Mesendoderm (in vitro differentiated cells): ENCODE data around the gene COL8A2.

ENCODE experiments used
- DNase-seq: peaks from one replicate; pipeline ENCODE4 v3.0.0; 2013
- H2AK5ac ChIP-seq: 2 replicates; pipeline ENCODE4 v1.6.1; 2013; ENCODE audit warnings: low read length, inconsistent platforms
- H2BK120ac ChIP-seq: 2 replicates; pipeline ENCODE4 v1.6.1; 2013; ENCODE audit warnings: low read depth, mild to moderate bottlenecking, low read length, moderate library complexity, mixed read lengths
- H2BK15ac ChIP-seq: replicated peaks from 2 replicates; pipeline ENCODE4 v1.6.1; 2013; ENCODE audit warnings: low read depth, mild to moderate bottlenecking, moderate library complexity
- H2BK5ac ChIP-seq: 2 replicates; pipeline ENCODE4 v1.6.1; 2013; ENCODE audit warnings: low read length, inconsistent platforms
- H3K18ac ChIP-seq: 2 replicates; pipeline ENCODE4 v1.6.1; 2013; ENCODE audit warnings: mild to moderate bottlenecking, low read length, mixed read lengths
- H3K23ac ChIP-seq: one replicate; pipeline ENCODE4 v1.6.1; 2013; ENCODE audit warnings: low read length
- H3K27ac ChIP-seq: 2 replicates; pipeline ENCODE4 v1.5.1; 2013; ENCODE audit warnings: low read depth, mild to moderate bottlenecking, inconsistent platforms, low read length, moderate library complexity
- H3K27me3 ChIP-seq: 2 replicates; pipeline ENCODE4 v1.6.1; 2013; ENCODE audit warnings: low read length, control low read depth, mild to moderate bottlenecking, inconsistent platforms; ENCODE audit not compliant: insufficient read depth, poor library complexity
- H3K36me3 ChIP-seq: 2 replicates; pipeline ENCODE4 v1.6.1; 2013; ENCODE audit warnings: low read length, inconsistent platforms; ENCODE audit not compliant: control insufficient read depth, insufficient read depth
- H3K4ac ChIP-seq: one replicate; pipeline ENCODE4 v1.6.1; 2013; ENCODE audit warnings: low read depth, mild to moderate bottlenecking, low read length, moderate library complexity
- H3K4me1 ChIP-seq: 2 replicates; pipeline ENCODE4 v1.6.1; 2013; ENCODE audit warnings: low read depth, low read length, inconsistent platforms; ENCODE audit not compliant: control insufficient read depth
- H3K4me2 ChIP-seq: 2 replicates; pipeline ENCODE4 v1.6.1; 2013; ENCODE audit warnings: low read length
- H3K4me3 ChIP-seq: 2 replicates; pipeline ENCODE4 v1.5.1; 2013; ENCODE audit warnings: mild to moderate bottlenecking, low read length
- H3K56ac ChIP-seq: one replicate; pipeline ENCODE4 v1.6.1; 2013; ENCODE audit warnings: low read length
- H3K79me1 ChIP-seq: 2 replicates; pipeline ENCODE4 v1.6.1; 2013; ENCODE audit warnings: low read length, inconsistent platforms
- H3K79me2 ChIP-seq: 2 replicates; pipeline ENCODE4 v1.6.1; 2013; ENCODE audit warnings: mild to moderate bottlenecking, low read length; ENCODE audit not compliant: control insufficient read depth, insufficient read depth
- H3K9ac ChIP-seq: 2 replicates; pipeline ENCODE4 v1.6.1; 2013; ENCODE audit warnings: low read length, inconsistent platforms
- H4K5ac ChIP-seq: one replicate; pipeline ENCODE4 v1.6.1; 2013; ENCODE audit warnings: low read length
- H4K8ac ChIP-seq: one replicate; pipeline ENCODE4 v1.6.1; 2013; ENCODE audit warnings: low read depth, mild to moderate bottlenecking, control low read depth, low read length, moderate library complexity
- WGBS: extraction: QIAGEN DNeasy Blood & Tissue Kit; methylation state at CpG from one replicate; pipeline ENCODE4 v1.1.7; 2013; ENCODE audit warnings: low lambda C conversion rate, missing lambda C conversion rate; ENCODE audit not compliant: insufficient coverage; ENCODE audit errors: extremely low coverage; 5-methylcytosine and 5-hydroxymethylcytosine counted together

The COL8A2 gene

GRCh38 chr1:36132029-36132428 is 7.0 kb upstream of the COL8A2 start:
- H2BK120ac ChIP-seq, result no peak overlapping the region
- H3K4me3 ChIP-seq, result no peak overlapping the region
- no peaks in the 10 kb centered on the region for H3K79me2 ChIP-seq
- no peak overlapping the region for H3K23ac ChIP-seq
- H2AK5ac ChIP-seq, result no peak overlapping the region
- WGBS, result no CpG with 5 or more reads among the region's 3 CpGs
- no peak overlapping the region for H3K27ac ChIP-seq
- no peak overlapping the region for H3K4me2 ChIP-seq
- H4K8ac ChIP-seq, result no peak overlapping the region
- H3K36me3 ChIP-seq, result no peaks in the 10 kb centered on the region
- H2BK15ac ChIP-seq, result no peak overlapping the region
- DNase-seq, result no peak
- no peak overlapping the region for H4K5ac ChIP-seq
- H3K18ac ChIP-seq, result no peak overlapping the region
- no peak overlapping the region for H2BK5ac ChIP-seq
- H3K9ac ChIP-seq, result no peak overlapping the region
- no peaks in the 10 kb centered on the region for H3K4me1 ChIP-seq
- no peaks in the 10 kb centered on the region for H3K79me1 ChIP-seq
- no peak overlapping the region for H3K4ac ChIP-seq
- H3K27me3 ChIP-seq, result no peaks in the 10 kb centered on the region
- H3K56ac ChIP-seq, result no peak overlapping the region

- no peak overlapping the region for H3K18ac ChIP-seq
- no peak overlapping the region for H3K4me3 ChIP-seq
- H3K9ac ChIP-seq, result no peak overlapping the region
- H2BK15ac ChIP-seq, result no peak overlapping the region
- no peak overlapping the region for H4K8ac ChIP-seq
- no peak overlapping the region for H3K27ac ChIP-seq
- no peak overlapping the region for H3K4me2 ChIP-seq
- H3K4ac ChIP-seq, result no peak overlapping the region
- no peak overlapping the region for H2AK5ac ChIP-seq
- no peak overlapping the region for H2BK5ac ChIP-seq
- H3K4me1 ChIP-seq, result no peaks in the 10 kb centered on the region
- H3K27me3 ChIP-seq, result peaks cover 18% of the 10 kb centered on the region
- no peak for DNase-seq
- H3K56ac ChIP-seq, result no peak overlapping the region
- no CpG with 5 or more reads among the region's 3 CpGs for WGBS
- H2BK120ac ChIP-seq, result no peak overlapping the region
- no peaks in the 10 kb centered on the region for H3K79me2 ChIP-seq
- no peak overlapping the region for H3K23ac ChIP-seq
- H4K5ac ChIP-seq, result no peak overlapping the region
- no peaks in the 10 kb centered on the region for H3K79me1 ChIP-seq
- H3K36me3 ChIP-seq, result no peaks in the 10 kb centered on the region
Measured at GRCh38 chr1:36128905-36129206, 3.8 kb upstream of the COL8A2 start.

GRCh38 chr1:36128126-36128904 is 3.3 kb upstream of the COL8A2 start:
- Histone ChIP-seq H3K23ac (no peak overlapping the region), H3K9ac (no peak overlapping the region), H4K8ac (no peak overlapping the region)

GRCh38 chr1:36126797-36127500 is 1.9 kb upstream of the COL8A2 start:
- Histone ChIP-seq H3K4ac (no peak overlapping the region), H3K9ac (no peak overlapping the region), H4K5ac (no peak overlapping the region), H3K79me2 (no peaks in the 10 kb centered on the region), H3K56ac (no peak overlapping the region), H3K79me1 (no peaks in the 10 kb centered on the region), H4K8ac (no peak overlapping the region), H3K36me3 (no peaks in the 10 kb centered on the region), H3K4me3 (no peak overlapping the region), H3K18ac (no peak overlapping the region), H2BK15ac (no peak overlapping the region), H2BK5ac (no peak overlapping the region), H3K4me2 (no peak overlapping the region), H3K23ac (no peak overlapping the region), H2AK5ac (no peak overlapping the region), H3K27me3 (peaks cover 23% of the 10 kb centered on the region), H3K4me1 (no peaks in the 10 kb centered on the region), H2BK120ac (no peak overlapping the region), H3K27ac (no peak overlapping the region)
- no peak for DNase-seq
- no CpG with 5 or more reads among the region's 7 CpGs for WGBS

More at GRCh38 chr1:36128126-36128904, 3.3 kb upstream of the COL8A2 start:
- Histone ChIP-seq H3K56ac (no peak overlapping the region), H3K4me3 (no peak overlapping the region), H2BK5ac (no peak overlapping the region), H3K27ac (no peak overlapping the region), H3K4me2 (no peak overlapping the region), H3K79me1 (no peaks in the 10 kb centered on the region), H2BK120ac (no peak overlapping the region), H4K5ac (no peak overlapping the region), H3K27me3 (peaks cover 20% of the 10 kb centered on the region), H2BK15ac (no peak overlapping the region), H3K79me2 (no peaks in the 10 kb centered on the region), H2AK5ac (no peak overlapping the region), H3K36me3 (no peaks in the 10 kb centered on the region), H3K18ac (no peak overlapping the region), H3K4me1 (no peaks in the 10 kb centered on the region), H3K4ac (no peak overlapping the region)
- DNase-seq, result no peak
- WGBS, result no CpG with 5 or more reads among the region's 11 CpGs

- Histone ChIP-seq H2BK15ac (no peak overlapping the region), H3K4me3 (no peak overlapping the region), H3K4me2 (no peak overlapping the region), H3K56ac (no peak overlapping the region), H3K79me1 (no peaks in the 10 kb centered on the region), H4K8ac (no peak overlapping the region), H2BK120ac (no peak overlapping the region), H3K79me2 (no peaks in the 10 kb centered on the region), H3K9ac (no peak overlapping the region), H3K4ac (no peak overlapping the region), H3K23ac (peak overlapping the region; percentile 57), H3K18ac (no peak overlapping the region), H2AK5ac (no peak overlapping the region), H3K36me3 (no peaks in the 10 kb centered on the region), H3K4me1 (no peaks in the 10 kb centered on the region), H3K27me3 (peaks cover 23% of the 10 kb centered on the region), H4K5ac (no peak overlapping the region), H3K27ac (no peak overlapping the region), H2BK5ac (no peak overlapping the region)
- WGBS, result no CpG with 5 or more reads among the region's 21 CpGs
- DNase-seq, result no peak
Measured at GRCh38 chr1:36126005-36126716, 1.1 kb upstream of the COL8A2 start.
